PC-9 (cell line): ENCODE results near the gene FRMD4B. TPM values are rescaled to one million over a fixed set of nuclear protein-coding genes. Genes with fewer than 3 reads are reported as not detected.
A peak's percentile ranks its signal among the peaks of the same experiment; 100 is the strongest.

Experiments used
- BruUV-seq: library from RNA; stranded (reverse); fragments of 400-500 nt; replicated peaks from 2 replicates; lab custom pipeline; 2021; lab: Mats Ljungman, UMichigan
- CTCF ChIA-PET: fragments of 300-600 bp; sonication (Branson Sonifier 250); formaldehyde crosslinking; loops from one replicate; lab custom pipeline; 2022; ENCODE audit warnings: antibody characterized with exemption; lab: Charles Lee
- POLR2A ChIA-PET: fragments of 300-600 bp; sonication (Branson Sonifier 250); formaldehyde crosslinking; loops from one replicate; lab custom pipeline; 2022; ENCODE audit warnings: antibody characterized with exemption; ENCODE audit not compliant: unreplicated experiment; lab: Charles Lee
- DNase-seq, 2 experiments: peaks; one replicate each; pipeline versions ENCODE4 v3.0.0 to v3.0.0-alpha.2; 2015 to 2022; ENCODE audit warnings: mixed read lengths in 1 of 2
- H2AFZ ChIP-seq: fragments of 200-600 bp; sonication (generic); 2 replicates; pipeline ENCODE4 v1.8.1; 2017; ENCODE audit warnings: antibody characterized with exemption
- H3F3A ChIP-seq: fragments of 200-600 bp; sonication (generic); 2 replicates; pipeline ENCODE4 v1.8.1; 2017; ENCODE audit warnings: antibody characterized with exemption, mild to moderate bottlenecking, low read depth; ENCODE audit not compliant: insufficient read depth
- H3K27ac ChIP-seq: fragments of 200-600 bp; sonication (generic); 2 replicates; pipeline ENCODE4 v1.6.1; 2016; ENCODE audit warnings: mixed run types
- H3K27me3 ChIP-seq: fragments of 200-600 bp; sonication (generic); 2 replicates; pipeline ENCODE4 v1.6.1; 2016; ENCODE audit warnings: low read depth, mixed run types; ENCODE audit not compliant: insufficient read depth
- H3K36me3 ChIP-seq: fragments of 200-600 bp; sonication (generic); 2 replicates; pipeline ENCODE4 v1.6.1; 2016; ENCODE audit warnings: low read depth, mixed run types
- H3K4me1 ChIP-seq: fragments of 200-600 bp; sonication (generic); replicated peaks from 2 replicates; pipeline ENCODE4 v1.6.1; 2016; ENCODE audit warnings: mixed run types; ENCODE audit not compliant: insufficient read depth
- H3K4me2 ChIP-seq: fragments of 200-600 bp; sonication (generic); 2 replicates; pipeline ENCODE4 v1.6.1; 2017; ENCODE audit warnings: mixed run types
- H3K4me3 ChIP-seq: fragments of 200-600 bp; sonication (generic); 2 replicates; pipeline ENCODE4 v1.6.1; 2016; ENCODE audit warnings: mixed run types
- H3K79me2 ChIP-seq: fragments of 200-600 bp; sonication (generic); 2 replicates; pipeline ENCODE4 v1.6.1; 2017; ENCODE audit warnings: low read depth, mixed run types
- H3K9me2 ChIP-seq: fragments of 200-600 bp; sonication (generic); 2 replicates; pipeline ENCODE4 v1.8.1; 2017; ENCODE audit warnings: mild to moderate bottlenecking; ENCODE audit not compliant: insufficient read depth
- H3K9me3 ChIP-seq: fragments of 200-600 bp; sonication (generic); 2 replicates; pipeline ENCODE4 v1.8.1; 2016; ENCODE audit warnings: low read depth; ENCODE audit not compliant: insufficient read depth
- H4K20me1 ChIP-seq: fragments of 200-600 bp; sonication (generic); 2 replicates; pipeline ENCODE4 v1.8.1; 2017; ENCODE audit not compliant: insufficient read depth
- EZH2 ChIP-seq: fragments of 200-600 bp; sonication (generic); IDR thresholded peaks from 2 replicates; pipeline ENCODE4 v1.8.0; 2017; ENCODE audit warnings: antibody characterized with exemption, low read depth
- intact Hi-C: fragments of 100-400 bp; cut with micrococcal nuclease; formaldehyde crosslinking; loops from one replicate; pipeline ENCODE4 v1.10.0; 2022; ENCODE audit not compliant: unreplicated experiment
- total RNA-seq: library from RNA; stranded (reverse); gene quantifications from 2 replicates; pipeline ENCODE4 v1.2.3, GENCODE V29; 2021
- TF ChIP-seq, protein P1 (sequence below): fragments of 200-600 bp; sonication (generic); conservative IDR thresholded peaks from 2 replicates; pipeline ENCODE4 v1.6.1; 2017; ENCODE audit warnings: mixed run types, antibody characterized with exemption, mild to moderate bottlenecking, moderate library complexity

FRMD4B gene
- total RNA-seq, 1 experiment from 2014 or later = 10.2 TPM

DNA sequence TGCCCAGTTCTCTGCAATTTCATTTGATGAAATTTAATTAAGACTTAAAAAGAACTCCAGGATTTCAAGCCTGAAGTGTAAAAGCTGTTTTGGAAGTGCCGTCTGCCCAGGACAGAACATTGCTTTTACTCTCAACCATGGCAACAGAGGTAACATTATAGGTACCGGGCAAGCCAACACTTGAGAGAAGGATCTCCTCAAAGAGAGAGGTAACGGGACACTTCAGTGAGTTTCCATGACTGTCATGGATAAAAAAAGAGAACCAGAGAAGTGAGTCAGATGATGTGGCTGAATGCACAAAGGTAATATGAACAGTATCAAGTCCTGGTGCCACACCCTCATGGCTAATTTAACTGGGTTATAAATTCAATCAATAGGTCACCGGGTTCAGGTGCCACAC is 133.3 kb downstream of the FRMD4B start:
- no peaks in the 10 kb centered on the region for H3K36me3 ChIP-seq
- no peaks in the 10 kb centered on the region for H4K20me1 ChIP-seq
- no peak overlapping the region for H3K4me2 ChIP-seq
- intact Hi-C loops = no loop called here
- no peaks in the 10 kb centered on the region for H3K9me2 ChIP-seq
- no peaks in the 10 kb centered on the region for H3K4me1 ChIP-seq
- ChIA-PET POLR2A (no interaction called here), CTCF (no interaction called here)
- DNase-seq = no peak
- no peak overlapping the region for H3K4me3 ChIP-seq
- no TSS peak for BruUV-seq
- no peak overlapping the region for H2AFZ ChIP-seq
- no peaks in the 10 kb centered on the region for H3K9me3 ChIP-seq
- H3K79me2 ChIP-seq = no peaks in the 10 kb centered on the region
- H3K27me3 ChIP-seq = no peaks in the 10 kb centered on the region
- H3F3A ChIP-seq = no peaks in the 10 kb centered on the region
- no peak overlapping the region for H3K27ac ChIP-seq
- TF ChIP-seq, protein P1, sequence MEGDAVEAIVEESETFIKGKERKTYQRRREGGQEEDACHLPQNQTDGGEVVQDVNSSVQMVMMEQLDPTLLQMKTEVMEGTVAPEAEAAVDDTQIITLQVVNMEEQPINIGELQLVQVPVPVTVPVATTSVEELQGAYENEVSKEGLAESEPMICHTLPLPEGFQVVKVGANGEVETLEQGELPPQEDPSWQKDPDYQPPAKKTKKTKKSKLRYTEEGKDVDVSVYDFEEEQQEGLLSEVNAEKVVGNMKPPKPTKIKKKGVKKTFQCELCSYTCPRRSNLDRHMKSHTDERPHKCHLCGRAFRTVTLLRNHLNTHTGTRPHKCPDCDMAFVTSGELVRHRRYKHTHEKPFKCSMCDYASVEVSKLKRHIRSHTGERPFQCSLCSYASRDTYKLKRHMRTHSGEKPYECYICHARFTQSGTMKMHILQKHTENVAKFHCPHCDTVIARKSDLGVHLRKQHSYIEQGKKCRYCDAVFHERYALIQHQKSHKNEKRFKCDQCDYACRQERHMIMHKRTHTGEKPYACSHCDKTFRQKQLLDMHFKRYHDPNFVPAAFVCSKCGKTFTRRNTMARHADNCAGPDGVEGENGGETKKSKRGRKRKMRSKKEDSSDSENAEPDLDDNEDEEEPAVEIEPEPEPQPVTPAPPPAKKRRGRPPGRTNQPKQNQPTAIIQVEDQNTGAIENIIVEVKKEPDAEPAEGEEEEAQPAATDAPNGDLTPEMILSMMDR = no peak
- TF ChIP-seq EZH2 = no peak

DNA sequence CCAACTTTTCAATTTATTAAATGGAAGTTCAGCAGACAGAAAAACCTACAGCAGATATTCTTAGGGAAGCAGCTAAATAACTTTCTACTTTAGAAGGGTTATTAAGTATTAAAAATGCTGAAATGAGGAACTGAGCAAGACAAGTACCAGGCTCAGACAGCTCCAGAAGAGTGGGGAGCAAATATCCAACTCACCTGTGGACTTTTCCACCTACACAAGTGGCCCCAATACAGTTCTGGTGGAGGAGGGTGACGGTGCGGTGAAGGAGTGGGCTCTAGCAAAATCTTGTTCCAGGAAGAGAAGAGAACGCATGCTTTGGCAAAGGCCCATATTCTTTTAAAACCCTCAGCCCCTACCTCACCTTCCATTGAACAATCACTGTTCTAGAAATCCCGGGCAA is 133.7 kb downstream of the FRMD4B start:
- intact Hi-C loops = no loop called here
- Histone ChIP-seq H3K4me1 (no peaks in the 10 kb centered on the region), H3K36me3 (no peaks in the 10 kb centered on the region), H3K4me3 (no peak overlapping the region), H4K20me1 (no peaks in the 10 kb centered on the region), H3K9me2 (no peaks in the 10 kb centered on the region), H3K27ac (no peak overlapping the region), H3K27me3 (no peaks in the 10 kb centered on the region), H3K4me2 (no peak overlapping the region), H3F3A (no peaks in the 10 kb centered on the region), H3K9me3 (no peaks in the 10 kb centered on the region), H2AFZ (no peak overlapping the region), H3K79me2 (no peaks in the 10 kb centered on the region)
- BruUV-seq = no TSS peak
- DNase-seq = no peak
- TF ChIP-seq EZH2 = no peak
- TF ChIP-seq, protein P1 = no peak
- ChIA-PET POLR2A (no interaction called here), CTCF (no interaction called here)

DNA sequence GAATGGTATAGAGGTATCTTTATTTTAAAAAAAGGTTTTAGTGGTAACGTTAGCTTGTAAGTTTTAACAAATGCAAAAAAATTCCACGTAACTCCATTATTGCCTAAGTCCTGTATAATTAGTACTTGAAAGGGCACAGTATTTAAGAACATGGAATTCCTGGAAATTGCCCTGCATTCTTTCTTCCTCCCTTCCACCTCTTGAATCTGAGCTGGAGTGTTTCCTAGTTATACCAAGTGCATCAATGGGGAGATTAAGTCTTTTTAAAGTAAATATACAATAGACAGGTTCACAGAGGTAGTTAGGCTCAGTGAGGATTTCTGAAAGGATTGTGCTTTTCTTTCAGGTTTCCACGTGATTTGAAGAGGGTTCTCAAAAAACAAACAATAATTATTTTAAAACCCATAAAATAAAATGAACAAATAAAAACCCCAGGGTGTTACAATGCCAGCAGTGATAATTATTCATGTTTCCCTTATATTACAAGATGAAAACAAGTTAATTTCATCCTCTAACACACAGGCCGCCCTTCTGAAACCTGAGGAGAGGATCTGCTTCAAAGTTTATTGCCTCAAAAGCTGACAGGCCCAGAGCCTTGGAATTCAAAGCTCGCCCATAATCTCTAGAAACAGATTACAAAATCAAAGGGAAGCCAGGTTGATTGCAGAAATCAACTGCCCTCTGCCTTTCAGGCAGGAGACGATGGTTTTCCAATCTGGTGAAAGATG is 134.6 kb downstream of the FRMD4B start:
- H3K4me3 ChIP-seq = no peak overlapping the region
- TF ChIP-seq EZH2 = no peak
- TF ChIP-seq, protein P1 = no peak
- H3K9me3 ChIP-seq = no peaks in the 10 kb centered on the region
- ChIA-PET POLR2A (no interaction called here), CTCF (interaction anchor here (0.6 kb wide), 1 partner anchor 181 kb away, joined by 3 read pairs; no protein-coding TSS in a partner anchor)
- H3K9me2 ChIP-seq = no peaks in the 10 kb centered on the region
- H3K27ac ChIP-seq = no peak overlapping the region
- no peaks in the 10 kb centered on the region for H3K79me2 ChIP-seq
- no peak overlapping the region for H2AFZ ChIP-seq
- intact Hi-C loops = no loop called here
- no peaks in the 10 kb centered on the region for H3K4me1 ChIP-seq
- H3K36me3 ChIP-seq = no peaks in the 10 kb centered on the region
- no peaks in the 10 kb centered on the region for H3F3A ChIP-seq
- no peaks in the 10 kb centered on the region for H3K27me3 ChIP-seq
- no TSS peak for BruUV-seq
- DNase-seq = peak in 1 of 2 experiments; percentile 43
- no peak overlapping the region for H3K4me2 ChIP-seq
- H4K20me1 ChIP-seq = no peaks in the 10 kb centered on the region
